OCI-LY1 (cell line): ENCODE data around the gene LAMA4.

Experiments used
- CTCF ChIP-seq: fragments of 200-600 bp; sonication (generic), shearing (Covaris generic); IDR thresholded peaks from 2 replicates; pipeline ENCODE4 v1.5.1; 2017; ENCODE audit warnings: mild to moderate bottlenecking, antibody characterized with exemption, low read length, moderate library complexity, mixed read lengths
- EZH2 ChIP-seq: fragments of 200-600 bp; sonication (generic), shearing (Covaris generic); IDR thresholded peaks from 2 replicates; pipeline ENCODE4 v1.8.0; 2017; ENCODE audit warnings: borderline replicate concordance, mixed run types, mild to moderate bottlenecking, antibody characterized with exemption, low read length, moderate library complexity, mixed read lengths

- TF ChIP-seq CTCF = no peak
- TF ChIP-seq EZH2 = no peak
These were observed 78.2 kb downstream of the LAMA4 start for GRCh38 chr6:112176175-112176574.
